K562 (cell line): ENCODE measurements around the gene RALA.

Experiments
- FOXK2 ChIP-seq, 2 experiments: fragments of 450-650 bp; IDR thresholded peaks in 1 of 2; conservative IDR thresholded peaks in 1 of 2; 2 replicates each; pipeline ENCODE4 v1.6.1; 2016; ENCODE audit warnings: low read depth in 2 of 2, mild to moderate bottlenecking in 1 of 2
- POLR2AphosphoS5 ChIP-seq: IDR thresholded peaks from 2 replicates; pipeline ENCODE4 v1.6.1; 2011; ENCODE audit warnings: mild to moderate bottlenecking, low read depth, low read length, moderate library complexity; ENCODE audit not compliant: control insufficient read depth, insufficient read depth
- POLR3G ChIP-seq: IDR thresholded peaks from 2 replicates; pipeline ENCODE4 v1.6.1; 2011; ENCODE audit not compliant: insufficient read length, insufficient replicate concordance; ENCODE audit errors: extremely low read depth
- YY1 ChIP-seq, 3 experiments: IDR thresholded peaks; 2 replicates each; pipeline ENCODE4 v1.6.1; 2011; ENCODE audit warnings: low read length in 2 of 3, mild to moderate bottlenecking in 2 of 3, moderate library complexity in 2 of 3, borderline replicate concordance in 1 of 3, control low read depth in 1 of 3, low read depth in 1 of 3; ENCODE audit not compliant: insufficient read depth in 3 of 3, insufficient replicate concordance in 2 of 3, control insufficient read depth in 1 of 3, insufficient read length in 1 of 3; ENCODE audit errors: extremely low read depth in 1 of 3

- no peak for TF ChIP-seq YY1 (IDR thresholded peaks at IDR 0.05; ENCODE audit: borderline replicate concordance in 1 of 3, control insufficient read depth in 1 of 3, extremely low read depth in 1 of 3, insufficient read depth in 3 of 3, insufficient read length in 1 of 3, insufficient replicate concordance in 2 of 3, low read depth in 1 of 3, low read length in 2 of 3)
- no peak for TF ChIP-seq POLR2AphosphoS5
- no peak for TF ChIP-seq POLR3G
- no peak for TF ChIP-seq FOXK2 (conservative IDR thresholded peaks at IDR 0.05 in 1 of 2, IDR thresholded peaks at IDR 0.05 in 1 of 2; ENCODE audit: low read depth in 2 of 2)
Observed at GRCh38 chr7:39663263-39663662, 39.9 kb downstream of the RALA start.
